HG03139 (cell line): Measurements from ENCODE around the gene DIP2C.
"Not testable (repeated sequence)": the region's sequence is repeated elsewhere in the genome, so short reads cannot be mapped to it uniquely, and the experiment has no call there.

ENCODE experiments used
- ATAC-seq: cut with Tn5 transposase; IDR thresholded peaks from one replicate; pipeline ENCODE4 v1.9.1; 2021; ENCODE audit not compliant: unreplicated experiment

Gene DIP2C

DNA sequence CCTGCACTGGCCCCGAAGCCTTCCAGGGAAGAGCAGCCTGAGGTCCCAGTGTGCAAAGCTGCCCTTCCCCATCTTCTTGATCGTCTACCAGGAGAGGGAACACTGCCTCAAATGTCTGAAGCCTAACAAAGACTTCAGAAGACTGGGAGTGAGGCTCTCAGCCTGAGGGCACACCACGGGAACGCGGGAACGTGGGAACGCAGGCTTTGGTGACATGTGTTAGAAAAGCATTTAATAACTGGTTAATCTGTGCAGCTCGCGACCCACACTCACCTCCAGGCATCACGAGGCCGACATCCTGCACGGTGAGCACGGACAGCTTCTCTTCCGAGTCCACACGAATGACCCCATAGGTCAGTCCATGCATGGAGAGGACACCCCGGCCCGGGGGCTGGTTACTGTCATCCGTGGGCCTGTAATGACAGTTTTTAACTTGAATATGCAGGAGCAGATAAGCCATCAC, 320.2 kb downstream of the DIP2C start:
- no peak for ATAC-seq

DNA sequence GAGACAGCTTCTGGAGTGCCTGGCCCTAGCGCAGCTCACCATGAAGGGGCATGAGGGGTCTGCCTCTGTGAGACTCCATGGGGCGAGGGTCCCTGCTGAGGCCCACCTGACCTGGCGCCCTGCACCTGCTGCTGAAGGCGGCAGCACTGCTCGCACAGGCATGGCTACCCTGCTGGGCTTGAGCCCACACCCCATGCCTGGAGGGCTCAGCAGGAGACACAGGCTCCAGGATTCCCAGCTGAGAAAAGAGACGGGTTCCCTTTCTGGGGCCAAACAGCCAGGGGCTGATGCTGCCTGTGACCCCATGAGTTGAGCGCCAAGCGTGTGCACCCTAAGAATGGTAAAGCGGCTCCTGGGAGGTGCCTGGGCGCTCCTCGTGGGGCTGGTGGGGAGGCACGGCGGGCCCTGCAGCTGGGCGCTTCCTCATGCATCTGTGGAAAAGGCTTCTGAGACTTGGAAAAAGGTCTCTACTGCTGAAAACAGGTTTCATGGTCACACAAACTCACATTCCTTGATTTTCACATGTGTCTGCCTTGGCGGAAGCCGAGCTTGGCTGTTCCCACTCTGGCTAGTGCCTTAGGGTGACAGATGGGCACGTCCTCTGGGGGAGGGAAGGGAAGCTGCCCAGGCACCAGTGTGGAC, 320.8 kb downstream of the DIP2C start:
- no peak for ATAC-seq

DNA sequence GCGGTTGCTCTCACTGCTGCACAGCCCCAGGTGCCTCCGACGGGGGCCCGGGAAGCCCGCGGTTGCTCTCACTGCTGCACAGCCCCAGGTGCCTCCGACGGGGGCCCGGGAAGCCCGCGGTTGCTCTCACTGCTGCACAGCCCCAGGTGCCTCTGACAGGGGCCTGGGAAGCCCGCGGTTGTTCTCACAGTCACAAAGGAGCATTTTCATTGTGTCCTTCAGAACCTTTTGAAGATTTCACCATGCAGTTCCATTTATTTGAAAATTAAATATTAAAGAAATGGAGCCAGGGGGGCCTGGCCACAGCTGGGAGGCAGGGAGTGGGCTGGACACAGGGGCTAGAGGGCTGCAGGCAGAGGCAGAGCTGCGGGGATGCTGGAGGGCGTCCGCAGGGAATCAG, 321.4 kb downstream of the DIP2C start:
- not testable (repeated sequence) for ATAC-seq

DNA sequence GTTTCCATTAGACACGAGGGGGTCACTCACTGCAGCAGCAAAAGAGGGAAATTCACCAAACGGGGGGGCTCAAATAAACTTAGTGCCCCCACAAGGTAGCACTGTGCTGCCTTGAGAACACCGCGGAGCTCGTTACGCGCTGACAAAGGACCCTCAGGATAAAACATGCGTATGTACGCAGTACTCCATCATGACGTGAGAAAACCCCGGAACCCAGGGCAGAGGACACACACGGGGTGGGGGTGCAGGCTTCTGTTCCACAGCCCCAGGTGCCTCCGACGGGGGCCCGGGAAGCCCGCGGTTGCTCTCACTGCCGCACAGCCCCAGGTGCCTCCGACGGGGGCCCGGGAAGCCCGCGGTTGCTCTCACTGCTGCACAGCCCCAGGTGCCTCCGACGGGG, 321.8 kb downstream of the DIP2C start:
- ATAC-seq = no peak

DNA sequence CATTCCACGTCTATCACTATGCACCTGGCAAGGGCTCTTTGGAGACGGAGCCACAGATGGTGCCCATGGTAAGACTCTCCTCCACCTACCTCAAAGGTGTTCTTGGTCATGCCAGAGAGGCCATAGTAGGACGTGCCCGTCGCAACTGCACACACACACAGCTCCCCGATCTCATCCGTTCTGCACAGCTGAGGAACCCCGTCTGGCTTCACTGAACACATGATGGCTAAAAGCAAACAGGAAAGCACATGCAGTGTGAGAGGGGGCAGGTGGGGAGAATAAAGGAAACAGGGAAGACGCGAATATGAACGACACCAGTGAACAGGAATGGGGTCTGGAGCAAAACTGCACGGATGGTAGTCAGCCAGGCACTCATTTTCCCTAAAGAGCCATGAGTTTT, 323.3 kb downstream of the DIP2C start:
- no peak for ATAC-seq

DNA sequence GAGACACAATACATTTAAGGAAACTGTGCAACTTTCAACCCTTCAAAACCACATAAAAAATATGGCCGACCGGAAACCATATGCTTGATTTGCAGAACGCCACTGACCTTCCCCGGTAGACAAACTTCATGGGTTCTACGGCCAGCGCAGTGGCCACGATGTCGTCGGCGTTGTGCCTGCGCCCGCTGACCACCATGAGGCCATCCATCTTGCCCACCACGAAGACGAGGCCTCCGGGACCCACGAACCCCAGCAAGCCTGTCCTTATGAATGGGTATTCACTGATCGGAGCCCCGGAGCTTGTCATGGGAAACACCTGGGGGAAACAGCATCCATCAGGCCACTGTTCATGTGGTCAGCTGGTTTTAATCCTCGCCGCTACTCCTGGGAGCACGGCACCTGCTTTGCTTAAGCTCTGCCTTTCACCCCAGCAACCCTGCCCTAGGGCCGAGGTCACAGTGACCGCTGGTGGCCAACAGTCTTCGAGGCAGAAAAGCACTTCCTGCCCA, 325.1 kb downstream of the DIP2C start:
- no peak for ATAC-seq

DNA sequence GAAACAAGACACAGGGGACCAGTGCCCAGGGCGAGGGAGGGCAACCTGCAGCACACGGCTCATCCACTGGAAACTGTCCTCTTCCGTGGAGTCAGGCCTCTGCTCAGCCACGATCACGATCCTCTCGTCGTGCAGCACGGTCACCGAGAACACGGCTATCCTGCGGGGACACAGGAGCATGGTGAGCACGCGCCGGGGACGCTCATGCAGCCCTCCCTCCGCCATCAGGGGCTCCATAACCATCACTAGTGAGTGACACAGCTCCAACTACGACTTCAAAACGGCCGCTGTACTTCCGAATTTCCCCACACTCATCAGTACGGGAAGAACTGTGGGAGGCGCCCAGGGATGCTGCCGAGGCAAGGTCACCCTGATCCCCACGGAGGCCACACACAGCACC, 326.3 kb downstream of the DIP2C start:
- ATAC-seq = no peak

DNA sequence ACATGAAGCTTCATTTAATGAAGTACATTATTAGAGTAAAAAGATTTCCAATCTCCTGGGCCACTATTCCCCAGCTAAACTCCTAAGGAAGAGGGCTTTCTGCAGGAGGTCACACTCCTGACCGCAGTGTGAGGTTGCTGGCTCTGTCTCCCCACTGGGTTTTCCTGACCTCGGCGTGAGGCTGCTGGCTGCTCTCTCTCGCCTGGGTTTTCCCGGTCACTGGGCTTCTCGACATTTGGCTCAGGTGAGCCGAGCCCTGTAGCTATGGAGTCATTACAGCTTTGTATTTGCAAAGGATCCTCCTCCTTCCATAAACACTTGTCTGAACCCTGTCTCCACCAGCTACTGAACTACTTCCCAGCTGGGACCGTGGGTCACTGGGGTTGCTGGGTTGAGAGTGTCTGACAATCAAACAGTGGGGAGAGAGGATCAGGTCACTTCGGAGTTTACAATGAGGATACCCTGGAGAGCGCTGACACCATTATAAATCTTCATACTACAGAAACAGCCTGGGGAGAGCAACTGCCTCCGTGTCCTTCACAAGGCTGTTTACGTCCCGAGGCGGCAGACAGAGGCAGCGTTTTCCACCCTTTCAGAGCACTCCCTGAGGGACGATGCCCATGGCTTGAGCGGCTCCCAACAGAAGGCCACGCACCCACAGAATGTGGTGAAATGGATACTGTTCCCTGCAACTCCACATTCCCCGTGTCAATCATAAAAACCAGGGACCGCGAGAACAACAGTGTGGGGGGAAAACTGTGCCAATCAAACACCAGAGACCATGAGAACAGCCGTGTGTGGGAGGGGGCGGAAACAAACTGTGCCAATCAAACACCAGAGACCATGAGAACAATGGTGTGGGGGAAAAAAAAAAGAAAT, 328.0 kb downstream of the DIP2C start:
- no peak for ATAC-seq

DNA sequence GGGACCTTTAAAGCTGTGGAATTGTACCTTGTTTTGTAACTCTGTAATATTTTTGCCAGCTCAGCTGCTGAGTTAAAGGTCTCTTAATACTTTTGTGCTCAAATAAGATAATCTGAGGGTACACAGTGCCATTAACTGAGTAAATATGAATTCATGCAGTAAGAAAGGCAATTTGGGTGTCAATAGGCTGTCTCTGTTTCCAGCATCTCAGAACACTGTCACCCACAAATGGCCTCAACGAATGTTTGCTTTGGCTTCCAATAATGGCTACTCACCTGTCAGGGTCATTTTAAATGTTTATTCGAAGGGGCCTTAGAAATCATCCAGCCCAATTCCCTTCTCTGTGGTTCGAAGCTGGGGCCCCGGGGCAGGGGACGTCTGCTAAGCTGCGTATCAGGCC, 328.8 kb downstream of the DIP2C start:
- ATAC-seq = no peak

DNA sequence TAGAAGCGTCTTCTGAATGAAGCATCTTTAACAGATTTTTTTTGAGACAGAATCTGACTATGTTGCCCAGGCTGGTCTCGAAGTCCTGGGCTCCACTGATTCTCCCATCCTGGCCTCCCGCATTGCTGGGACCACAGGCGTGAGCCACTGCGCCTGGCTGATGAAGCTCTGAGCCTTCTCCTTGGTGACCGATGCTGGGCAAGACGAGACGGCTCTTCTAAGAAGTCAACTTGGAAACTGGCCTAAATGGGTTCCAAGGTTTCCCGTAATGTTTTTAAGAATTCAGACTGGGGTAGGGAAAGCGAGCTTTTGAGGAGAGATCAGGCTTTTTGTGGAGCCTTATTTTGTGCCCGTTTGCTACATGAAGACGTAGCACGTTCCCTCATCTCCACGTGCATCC, 329.7 kb downstream of the DIP2C start:
- ATAC-seq = no peak

DNA sequence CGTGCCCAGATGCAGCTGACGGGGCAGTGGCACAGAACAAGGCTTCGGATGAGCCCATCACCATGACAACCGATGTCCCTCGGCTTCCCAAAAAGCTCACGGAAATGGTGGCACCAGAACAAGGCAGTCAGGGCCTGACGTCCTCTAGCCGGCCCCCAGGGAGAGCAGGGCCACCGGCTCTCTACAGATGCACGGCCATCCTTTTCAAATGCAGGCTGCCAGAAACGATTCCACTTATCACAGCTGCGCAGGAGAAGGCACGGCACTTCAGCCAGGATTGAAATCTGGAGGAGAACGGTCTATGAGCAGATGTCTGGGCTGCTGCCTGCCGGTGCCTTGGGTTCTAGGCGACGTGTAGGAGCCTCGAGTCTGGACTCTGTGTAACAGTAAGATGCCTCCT, 330.4 kb downstream of the DIP2C start:
- no peak for ATAC-seq

DNA sequence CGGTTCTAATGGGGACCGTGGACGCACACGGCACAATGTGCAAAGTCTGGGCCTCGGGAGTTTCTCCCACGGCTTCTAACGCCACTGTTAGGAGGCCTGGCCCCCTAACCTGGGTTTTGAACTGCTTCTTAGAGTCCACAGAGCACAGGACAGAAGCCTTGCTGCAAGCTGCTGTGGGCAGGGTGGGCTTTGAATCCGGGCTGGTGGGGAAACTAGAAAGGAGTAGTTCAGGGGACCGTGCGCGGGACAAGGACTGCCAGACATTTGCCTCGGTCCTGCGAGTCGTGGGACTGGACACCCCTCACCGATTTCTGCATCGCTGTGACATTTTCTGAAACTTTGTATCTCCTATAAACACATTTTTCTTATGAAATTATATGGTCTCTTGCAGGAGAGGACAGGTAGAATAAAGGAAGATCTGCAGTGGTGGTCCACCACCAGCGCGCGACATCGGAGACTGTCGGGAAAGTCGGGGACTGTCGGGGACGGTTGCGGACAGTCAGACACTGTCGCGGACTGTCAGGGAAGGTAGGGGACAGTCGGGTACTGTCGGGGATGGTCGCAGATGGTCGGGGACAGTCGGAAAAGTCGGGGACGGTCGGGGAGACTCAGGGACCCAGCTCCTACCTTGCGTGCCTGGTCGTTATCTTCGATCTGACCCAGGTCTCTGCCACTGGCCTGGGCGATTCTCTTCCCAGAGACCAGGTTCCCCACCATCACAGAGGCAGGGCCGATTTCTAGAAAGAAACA, 332.1 kb downstream of the DIP2C start:
- ATAC-seq = no peak

DNA sequence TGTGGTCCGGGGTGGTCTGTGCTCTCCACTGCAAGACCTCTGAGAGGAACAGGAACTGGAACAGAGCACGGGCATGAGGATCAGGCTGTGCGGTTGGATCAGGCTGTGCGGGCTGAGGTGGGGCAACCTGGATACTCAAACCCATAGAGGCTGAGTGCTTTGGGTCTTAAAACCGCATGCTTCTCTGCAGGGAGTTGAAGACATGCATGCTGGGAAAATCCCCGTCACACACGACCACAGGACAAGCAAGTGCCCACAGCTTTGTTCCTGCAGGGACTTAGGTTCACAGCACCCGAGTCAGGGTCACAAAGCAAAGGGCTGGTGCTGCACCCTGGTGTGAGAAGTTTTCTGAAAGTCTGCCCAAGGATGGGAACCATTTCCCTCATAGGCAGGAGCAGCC, 333.0 kb downstream of the DIP2C start:
- ATAC-seq = no peak

DNA sequence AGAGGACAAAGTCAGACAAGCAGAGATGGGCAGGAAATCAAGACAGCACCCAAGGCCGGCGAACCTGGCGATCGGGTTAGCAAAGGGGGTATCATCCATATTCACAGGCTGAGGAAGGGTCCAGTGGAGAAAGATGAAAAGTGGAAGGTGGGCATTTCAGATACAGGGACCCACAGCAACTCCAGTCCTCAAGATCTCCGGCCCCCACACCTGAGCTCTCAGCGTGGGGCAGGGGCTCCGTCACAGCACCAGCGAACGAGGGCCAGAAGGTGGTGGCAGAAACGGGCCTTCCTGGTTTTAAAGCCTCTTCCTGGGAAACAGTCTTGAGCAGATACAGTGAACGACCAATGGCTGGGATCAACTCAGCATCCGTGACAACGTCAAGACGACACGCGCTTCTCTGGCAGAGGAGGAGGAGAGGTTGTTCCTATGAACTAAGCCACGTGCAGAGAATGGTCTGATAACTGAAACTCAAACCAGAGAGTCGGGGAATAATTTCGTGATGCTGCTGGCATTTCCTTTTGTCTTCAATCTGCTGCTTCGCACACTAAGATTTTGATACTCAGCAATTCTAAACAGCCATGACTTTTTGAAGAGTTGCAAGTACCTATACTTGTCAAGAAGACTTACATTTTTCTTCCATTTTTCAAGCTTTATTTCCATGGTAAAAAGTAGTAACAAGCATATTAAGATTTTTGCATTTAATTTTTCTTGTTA, 334.4 kb downstream of the DIP2C start:
- no peak for ATAC-seq

DNA sequence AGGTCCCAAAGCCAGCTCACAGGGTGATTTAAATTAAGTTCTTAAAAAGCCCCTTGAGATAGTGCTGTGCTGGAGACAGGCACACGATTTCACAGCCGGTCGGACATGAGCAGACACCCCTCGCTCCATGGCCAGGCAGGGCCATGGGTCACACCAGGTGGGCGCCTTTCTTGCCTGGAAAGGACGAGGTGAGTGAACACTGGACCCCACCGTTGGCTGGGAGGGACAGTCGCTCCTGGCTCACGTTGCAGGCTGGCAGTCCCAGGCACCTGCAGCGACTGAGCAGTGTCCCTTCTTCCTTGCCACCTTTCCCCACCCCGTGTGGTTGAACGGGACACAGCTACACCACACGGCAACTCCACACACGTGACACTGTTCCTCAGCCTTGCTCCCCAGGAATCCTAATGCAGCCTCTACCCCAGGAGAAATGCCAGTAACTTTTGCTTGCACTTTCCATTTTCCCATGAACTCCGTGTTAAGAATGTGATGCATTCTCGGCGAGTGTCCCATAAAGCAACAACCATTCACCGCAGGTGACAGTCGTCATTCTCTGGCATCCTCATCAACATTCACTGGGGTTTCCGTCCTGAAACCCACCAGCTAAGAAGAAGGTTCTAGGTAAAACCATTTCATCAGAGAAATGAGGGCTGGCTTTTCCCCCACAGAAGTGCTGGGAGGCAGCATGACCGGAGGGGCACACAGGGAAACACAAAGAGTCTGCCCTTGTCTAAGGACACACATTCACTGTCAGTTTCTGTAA, 336.8 kb downstream of the DIP2C start:
- ATAC-seq = no peak

DNA sequence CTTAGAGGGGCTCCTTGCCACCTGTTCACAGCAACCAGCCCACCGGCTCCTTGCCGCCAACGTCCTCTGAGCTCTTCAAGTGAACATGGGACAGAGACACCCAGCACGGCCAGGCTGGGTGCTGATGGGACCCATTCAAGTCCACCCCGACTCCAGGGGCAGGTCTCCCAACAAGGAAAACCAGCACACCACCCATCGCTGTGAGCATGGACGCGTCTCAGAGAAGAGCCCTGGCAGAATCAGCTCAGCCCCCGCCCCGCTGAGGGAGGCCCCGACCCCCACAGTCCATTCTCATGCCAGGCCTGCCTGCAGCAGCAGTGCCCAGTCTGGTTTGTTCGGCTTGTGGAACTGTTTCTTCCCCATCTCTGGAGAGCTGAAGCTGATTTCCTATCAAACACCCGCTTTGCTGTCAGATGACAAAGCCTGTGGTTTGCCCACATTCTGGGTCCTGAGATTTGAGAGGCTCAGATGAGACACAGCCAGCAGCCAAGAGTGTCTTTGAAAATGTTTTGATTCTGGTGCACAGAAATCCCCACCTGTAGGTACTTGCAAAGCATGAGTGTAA, 337.6 kb downstream of the DIP2C start:
- no peak for ATAC-seq

DNA sequence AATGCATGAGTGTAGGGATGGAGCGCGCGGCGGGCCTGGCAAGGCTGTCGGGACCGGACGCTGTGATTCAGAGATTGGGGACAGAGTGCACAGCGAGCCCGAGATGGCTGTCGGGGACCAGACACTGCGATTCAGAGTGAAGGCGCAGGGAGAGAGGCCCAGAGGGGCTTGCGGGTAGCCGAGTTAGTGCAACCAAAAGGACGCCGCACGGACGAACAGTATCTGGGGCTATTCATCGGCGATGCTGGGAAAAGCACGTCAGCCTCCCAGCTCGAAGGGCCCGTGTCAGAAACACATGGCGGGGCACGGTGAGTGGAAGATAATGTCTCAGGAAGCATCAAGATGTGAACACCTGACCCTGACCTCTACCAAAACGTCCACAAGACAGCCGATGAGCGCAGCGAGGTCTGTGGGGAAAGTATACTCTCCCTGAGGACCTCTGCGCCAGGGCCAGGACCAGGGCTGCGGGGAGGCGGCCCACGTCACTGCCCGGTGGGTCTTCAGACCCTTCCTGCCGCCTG, 338.4 kb downstream of the DIP2C start:
- ATAC-seq = no peak

DNA sequence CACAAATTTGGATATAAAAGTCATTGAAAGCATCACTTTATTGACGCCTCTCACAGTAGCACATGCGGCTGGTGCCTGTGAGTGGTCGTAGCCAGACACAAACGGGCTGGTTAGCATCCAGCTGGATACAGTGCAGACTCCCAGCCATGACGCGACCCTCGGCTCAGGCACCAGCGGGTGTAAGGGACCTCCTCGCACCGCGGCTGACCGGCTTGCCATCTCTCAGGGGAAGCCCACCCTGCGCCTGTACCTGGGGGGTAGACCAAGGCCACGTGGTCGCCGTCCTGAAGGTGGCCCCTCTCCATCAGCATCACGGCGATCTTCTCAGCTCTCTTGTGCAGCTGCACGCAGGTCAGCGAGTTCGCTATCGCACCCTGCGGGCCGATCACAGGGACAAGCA, 340.4 kb downstream of the DIP2C start:
- ATAC-seq = no peak

DNA sequence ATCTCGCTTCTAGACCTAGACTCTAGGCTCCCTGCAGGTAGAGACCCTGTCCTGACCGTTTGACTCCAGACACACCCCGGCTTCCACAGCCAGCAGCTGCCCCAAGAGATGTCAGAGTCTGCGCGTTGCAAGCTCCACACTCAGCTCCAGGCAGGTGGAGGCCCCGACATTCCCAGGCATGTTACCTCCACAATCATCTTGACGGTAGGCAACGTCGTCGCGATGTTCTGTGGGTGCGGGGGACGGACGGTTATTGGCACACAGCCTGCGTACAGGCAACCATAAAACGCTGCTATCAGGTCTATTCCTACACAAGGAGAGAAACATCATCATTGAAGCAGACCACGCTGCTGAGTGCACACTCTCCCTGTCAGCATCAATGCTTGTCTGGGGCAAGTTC, 341.0 kb downstream of the DIP2C start:
- ATAC-seq = no peak

DNA sequence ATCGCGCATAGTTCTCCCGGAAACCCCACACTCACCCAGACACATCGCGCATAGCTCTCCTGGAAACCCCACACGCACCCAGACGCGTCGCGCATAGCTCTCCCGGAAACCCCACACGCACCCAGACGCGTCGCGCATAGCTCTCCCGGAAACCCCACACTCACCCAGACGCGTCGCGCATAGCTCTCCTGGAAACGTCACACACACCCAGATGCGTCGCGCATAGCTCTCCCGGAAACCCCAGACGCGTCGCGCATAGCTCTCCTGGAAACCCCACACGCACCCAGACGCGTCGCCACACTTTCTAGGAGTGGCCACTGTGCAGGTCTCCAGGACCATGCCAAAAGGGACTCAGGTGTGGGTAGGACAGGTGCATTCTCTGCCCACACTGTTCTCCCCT, 341.7 kb downstream of the DIP2C start:
- ATAC-seq = not testable (repeated sequence)
